C4-2B (cell line): ENCODE measurements around the gene HPCAL1.

ENCODE experiments used
- ZFX ChIP-seq: fragments of 450-650 bp; IDR thresholded peaks from 2 replicates; pipeline ENCODE4 v1.6.1; 2017
- TF ChIP-seq, protein P1 (sequence below): fragments of 450-650 bp; conservative IDR thresholded peaks from 2 replicates; pipeline ENCODE4 v1.5.1; 2017; ENCODE audit warnings: mild to moderate bottlenecking

DNA sequence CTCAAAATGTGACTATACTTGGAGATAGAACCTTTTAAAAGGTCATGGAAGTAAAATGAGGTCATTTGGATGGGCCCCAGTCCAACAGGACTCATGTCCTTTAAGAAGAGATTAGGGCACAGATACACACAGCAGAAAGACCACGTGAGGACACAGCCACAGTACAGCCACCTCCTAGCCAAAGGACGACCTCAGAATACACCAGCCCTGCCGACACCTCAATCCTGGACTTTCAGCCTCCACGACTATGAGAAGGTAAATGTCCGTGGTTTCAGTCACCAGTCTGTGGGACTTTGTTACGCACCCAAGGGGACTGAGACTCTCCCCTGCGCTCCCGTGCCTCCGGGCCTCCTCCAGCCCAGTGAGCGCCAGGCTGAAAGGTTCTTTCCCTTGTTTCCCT is 30.2 kb upstream of the HPCAL1 start:
- TF ChIP-seq, protein P1, sequence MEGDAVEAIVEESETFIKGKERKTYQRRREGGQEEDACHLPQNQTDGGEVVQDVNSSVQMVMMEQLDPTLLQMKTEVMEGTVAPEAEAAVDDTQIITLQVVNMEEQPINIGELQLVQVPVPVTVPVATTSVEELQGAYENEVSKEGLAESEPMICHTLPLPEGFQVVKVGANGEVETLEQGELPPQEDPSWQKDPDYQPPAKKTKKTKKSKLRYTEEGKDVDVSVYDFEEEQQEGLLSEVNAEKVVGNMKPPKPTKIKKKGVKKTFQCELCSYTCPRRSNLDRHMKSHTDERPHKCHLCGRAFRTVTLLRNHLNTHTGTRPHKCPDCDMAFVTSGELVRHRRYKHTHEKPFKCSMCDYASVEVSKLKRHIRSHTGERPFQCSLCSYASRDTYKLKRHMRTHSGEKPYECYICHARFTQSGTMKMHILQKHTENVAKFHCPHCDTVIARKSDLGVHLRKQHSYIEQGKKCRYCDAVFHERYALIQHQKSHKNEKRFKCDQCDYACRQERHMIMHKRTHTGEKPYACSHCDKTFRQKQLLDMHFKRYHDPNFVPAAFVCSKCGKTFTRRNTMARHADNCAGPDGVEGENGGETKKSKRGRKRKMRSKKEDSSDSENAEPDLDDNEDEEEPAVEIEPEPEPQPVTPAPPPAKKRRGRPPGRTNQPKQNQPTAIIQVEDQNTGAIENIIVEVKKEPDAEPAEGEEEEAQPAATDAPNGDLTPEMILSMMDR = no peak
- no peak for TF ChIP-seq ZFX
